HL-60/S4 treated with retinoic acid at 250 ng/mL for 4 days and 3 days (cell line): ENCODE measurements around the gene S1PR2.
"Not testable (repeated sequence)": the region's sequence is repeated elsewhere in the genome, so short reads cannot be mapped to it uniquely, and the experiment has no call there.

Source experiments
- in situ Hi-C: fragments of 300-500 bp; cut with MboI; formaldehyde crosslinking; loops from 2 replicates; pipeline ENCODE4 v1.7.0; 2022; ENCODE audit warnings: low sequenced_read_pairs

Gene S1PR2

GRCh38 chr19:10193790-10194499 is 37.2 kb downstream of the S1PR2 start:
- in situ Hi-C loops: no loop called here

GRCh38 chr19:10192922-10193321 is 38.2 kb downstream of the S1PR2 start:
- in situ Hi-C loops: no loop called here

- in situ Hi-C loops: no loop called here
These were observed 39.8 kb downstream of the S1PR2 start for GRCh38 chr19:10191347-10191746.

GRCh38 chr19:10190026-10190425 is 41.1 kb downstream of the S1PR2 start:
- in situ Hi-C loops: no loop called here

GRCh38 chr19:10189616-10190015 is 41.5 kb downstream of the S1PR2 start:
- in situ Hi-C loops: no loop called here

- in situ Hi-C loops: no loop called here
These were observed 43.8 kb downstream of the S1PR2 start for GRCh38 chr19:10187315-10187714.

GRCh38 chr19:10184636-10185035 is 46.5 kb downstream of the S1PR2 start:
- in situ Hi-C loops: no loop called here

GRCh38 chr19:10183926-10184325 is 47.2 kb downstream of the S1PR2 start:
- in situ Hi-C loops: no loop called here

GRCh38 chr19:10182847-10183246 is 48.3 kb downstream of the S1PR2 start:
- in situ Hi-C loops: no loop called here

GRCh38 chr19:10182076-10182475 is 49.1 kb downstream of the S1PR2 start:
- in situ Hi-C loops: no loop called here

- in situ Hi-C loops: no loop called here
These were observed 50.7 kb downstream of the S1PR2 start for GRCh38 chr19:10180459-10180858.

- in situ Hi-C loops: not testable (repeated sequence)
These were observed 51.1 kb downstream of the S1PR2 start for GRCh38 chr19:10180024-10180423.

- in situ Hi-C loops: no loop called here
These were observed 57.6 kb downstream of the S1PR2 start for GRCh38 chr19:10173527-10173926.
